Measurements from ENCODE around the gene IRF2BPL.
A peak's percentile ranks its signal among the peaks of the same experiment; 100 is the strongest.
"Not testable (repeated sequence)": the region's sequence is repeated elsewhere in the genome, so short reads cannot be mapped to it uniquely, and the experiment has no call there.

The IRF2BPL gene

DNA sequence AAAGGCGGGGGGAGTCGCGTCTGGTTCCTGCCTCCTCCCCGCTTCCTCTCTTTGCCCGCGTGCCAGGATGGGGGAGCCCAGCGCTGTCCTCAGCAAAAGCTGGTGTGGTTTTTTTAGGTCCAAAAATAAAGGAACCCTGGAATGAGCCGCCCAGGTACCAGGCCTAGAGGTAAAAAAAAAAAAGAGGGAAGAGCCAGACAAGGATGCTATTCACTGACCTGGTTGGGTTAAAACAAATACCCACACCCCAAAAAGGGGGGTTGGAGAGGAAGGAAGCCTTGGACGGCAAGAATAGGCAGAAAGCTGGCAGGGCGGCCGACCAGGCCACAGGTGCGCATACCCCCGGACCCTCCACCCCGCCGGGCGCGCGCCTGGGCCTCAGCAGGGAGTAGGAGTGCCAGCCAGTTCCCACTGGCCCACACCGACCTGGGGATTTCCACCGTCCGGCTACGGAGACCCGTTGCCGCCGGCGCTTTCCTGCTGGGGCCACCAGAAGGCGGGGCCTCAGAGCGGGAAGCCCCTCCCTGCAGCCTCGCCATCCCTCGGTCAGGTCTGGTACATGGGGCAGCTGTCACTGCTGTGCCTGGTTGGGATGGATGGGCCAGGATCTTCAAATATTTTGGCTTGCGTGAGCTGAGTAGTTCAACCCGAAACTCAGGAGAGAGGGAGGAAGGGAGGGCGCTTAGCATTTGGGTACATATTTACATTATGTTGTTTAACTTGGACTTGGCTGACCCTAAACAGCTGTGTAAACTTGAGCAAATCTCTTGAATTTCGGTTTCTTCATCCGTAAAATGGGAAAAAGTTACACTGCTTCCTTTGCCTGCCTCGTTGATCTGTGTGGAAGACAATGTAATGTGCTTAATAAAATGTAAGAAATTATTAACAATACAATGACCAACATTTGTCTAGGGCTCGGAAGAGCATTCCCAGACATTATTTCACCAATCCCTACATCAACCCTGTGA, 5.4 kb upstream of the IRF2BPL start:
- DNase-seq = peak; percentile 47

DNA sequence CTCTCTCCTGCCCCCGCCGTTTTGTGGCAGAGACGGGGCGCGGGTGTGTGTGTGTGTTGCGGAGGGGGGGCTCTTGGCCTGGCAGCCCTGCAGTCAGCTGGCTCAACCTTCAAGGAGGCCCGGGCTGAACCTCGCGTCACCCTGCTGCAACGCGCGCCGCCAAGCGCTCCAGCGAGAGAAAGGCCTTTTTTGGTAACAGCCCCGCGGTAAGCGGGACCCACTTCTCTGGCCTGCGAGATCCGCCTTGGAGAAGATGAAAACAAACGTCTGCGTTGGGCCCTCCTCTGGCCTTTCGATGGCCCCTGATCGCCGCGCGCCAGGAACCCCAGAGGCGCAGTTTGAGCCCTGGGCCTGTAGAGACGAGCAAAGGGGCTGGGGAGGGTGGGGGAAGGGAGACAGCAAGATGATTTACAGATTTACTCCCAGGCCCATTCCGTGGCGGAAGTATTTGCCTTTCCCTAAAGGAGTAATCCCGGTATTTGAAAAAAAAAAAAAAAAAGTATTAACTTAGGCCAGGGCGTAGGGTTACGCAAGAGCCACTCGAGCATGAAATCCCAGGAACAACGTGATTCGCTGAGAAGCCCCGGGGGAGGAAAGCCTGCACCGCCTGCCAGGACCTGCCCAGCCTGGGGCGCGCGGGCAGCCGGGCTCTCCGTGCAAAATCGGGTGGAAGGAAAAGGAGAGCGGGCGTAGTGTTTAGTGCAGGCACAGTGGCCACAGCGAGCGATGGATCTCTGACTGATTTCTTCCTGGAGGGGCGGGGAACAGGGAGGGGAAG, 4.5 kb upstream of the IRF2BPL start:
- DNase-seq = peak; percentile 97

DNA sequence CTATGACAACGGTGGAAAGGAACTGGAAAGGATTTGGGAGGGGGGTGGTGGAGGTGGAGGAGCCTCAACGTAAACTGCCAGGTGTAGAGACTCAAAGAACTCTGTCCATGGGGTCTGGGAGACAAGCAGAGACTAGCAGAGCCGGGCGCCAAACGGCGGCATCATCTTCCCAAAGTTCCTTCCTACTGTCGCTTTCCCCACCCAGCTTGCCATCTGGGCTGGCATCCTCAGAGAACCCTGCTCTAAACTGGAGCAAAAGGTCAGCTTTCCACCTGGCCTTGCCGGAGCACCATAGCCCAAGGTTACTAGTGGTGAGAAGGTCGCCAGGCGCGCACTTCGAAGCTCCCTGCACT, 4.0 kb upstream of the IRF2BPL start:
- no peak for DNase-seq

DNA sequence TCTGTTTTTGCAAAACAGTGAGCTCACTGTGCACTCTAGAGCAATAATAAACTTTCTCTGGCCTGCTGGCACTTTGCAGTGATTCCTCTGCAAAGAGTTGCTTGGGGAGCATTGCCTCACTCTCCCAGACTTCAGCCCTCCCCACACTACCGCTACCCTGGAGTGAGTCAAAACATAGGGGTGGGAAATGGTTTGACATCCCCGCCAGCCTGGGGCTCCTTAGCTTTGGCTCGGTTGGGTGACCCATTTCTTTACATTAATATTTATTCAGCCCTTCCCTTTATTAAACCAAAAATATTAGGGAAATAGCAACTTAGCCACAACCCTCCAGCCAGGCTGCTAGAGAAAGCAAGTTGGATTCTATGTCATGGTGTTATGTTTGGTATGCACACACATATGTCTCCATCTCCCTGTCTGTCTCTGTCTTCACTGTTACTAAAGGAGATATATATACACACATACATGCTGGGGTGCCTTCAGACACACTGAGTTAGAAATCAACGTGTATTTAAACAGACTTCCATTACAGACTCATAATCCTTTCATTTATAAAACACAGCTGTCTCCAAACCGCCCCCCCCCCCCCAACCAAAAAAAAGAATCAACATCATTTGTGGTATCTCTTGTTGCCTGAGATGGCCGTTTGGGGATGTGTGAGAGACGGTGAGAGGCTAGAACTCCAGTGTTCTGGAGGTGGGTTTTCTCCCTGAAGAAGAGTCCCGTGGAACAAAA, 3.4 kb upstream of the IRF2BPL start:
- DNase-seq = peak; percentile 35

DNA sequence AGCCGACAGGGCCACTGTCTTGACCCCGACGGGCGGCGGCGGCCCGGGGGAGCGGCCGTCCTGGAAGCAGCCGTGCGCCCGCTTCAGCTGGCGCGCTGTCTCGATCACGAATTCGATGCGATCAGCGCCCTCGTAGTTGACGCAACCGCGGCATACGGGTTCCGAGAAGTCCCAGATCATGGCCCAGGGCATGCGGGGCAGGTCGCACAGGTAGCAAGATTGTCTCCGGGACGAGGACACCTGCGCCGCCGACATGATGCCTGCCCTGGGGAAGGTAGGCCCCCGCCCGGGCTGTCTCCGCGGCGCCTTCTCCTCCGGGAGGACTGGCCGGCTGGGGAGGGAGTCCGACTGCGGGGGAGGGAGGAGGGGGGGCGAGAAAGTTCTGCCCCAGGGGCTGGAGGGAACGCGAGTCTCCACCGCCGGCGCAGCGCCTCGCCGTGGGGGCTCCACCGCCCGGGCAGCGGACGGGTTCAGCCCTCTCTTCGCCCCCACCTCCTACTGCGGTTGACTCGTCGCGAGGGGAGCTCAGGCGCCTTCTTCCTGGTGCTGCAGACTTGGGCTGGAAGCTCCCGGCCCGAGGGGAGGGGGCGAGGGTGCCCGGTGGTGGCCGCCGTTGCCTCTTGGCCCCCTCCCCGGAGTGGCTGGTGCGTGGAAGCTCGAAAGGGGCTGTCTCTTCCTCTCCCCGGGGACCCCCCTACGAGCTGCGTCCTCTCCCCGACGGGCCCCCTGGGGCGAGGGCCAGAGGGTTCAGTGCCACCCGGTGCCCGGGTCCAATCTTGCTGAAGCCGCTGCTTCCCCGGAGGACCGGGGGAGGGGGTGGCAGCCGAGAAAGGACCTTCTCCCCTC, 747 bp downstream of the IRF2BPL start:
- peak; percentile 37 for DNase-seq

DNA sequence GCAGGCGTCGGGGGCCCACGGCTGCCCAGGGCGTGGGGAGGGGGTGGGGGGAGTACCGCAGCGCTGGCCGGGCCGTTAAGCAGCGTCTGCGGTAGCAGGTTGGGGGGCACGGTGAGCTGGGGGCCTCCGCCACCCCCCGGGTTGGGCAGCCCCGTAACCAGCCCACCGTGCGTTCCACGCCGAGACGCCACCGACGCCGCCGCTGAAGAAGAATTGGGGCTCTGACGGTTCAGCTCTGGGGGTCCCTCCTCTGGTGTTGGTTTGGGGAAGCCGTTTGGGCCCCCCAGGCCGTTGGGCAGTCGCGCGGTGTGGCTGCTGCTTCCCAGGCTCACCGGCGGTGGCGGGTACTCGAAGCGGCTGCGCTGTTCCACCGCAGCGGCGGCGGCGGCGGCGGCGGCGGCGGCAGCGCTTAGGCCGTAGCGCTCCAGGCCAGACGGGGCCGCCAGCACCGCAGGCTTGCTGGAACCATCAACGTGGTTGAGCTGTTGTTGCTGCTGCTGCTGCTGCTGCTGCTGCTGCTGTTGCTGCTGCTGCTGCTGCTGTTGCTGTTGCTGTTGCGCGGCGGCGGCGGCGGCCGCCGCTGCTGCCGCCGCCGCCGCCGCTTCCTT, 1.5 kb downstream of the IRF2BPL start:
- peak; percentile 61 for DNase-seq

DNA sequence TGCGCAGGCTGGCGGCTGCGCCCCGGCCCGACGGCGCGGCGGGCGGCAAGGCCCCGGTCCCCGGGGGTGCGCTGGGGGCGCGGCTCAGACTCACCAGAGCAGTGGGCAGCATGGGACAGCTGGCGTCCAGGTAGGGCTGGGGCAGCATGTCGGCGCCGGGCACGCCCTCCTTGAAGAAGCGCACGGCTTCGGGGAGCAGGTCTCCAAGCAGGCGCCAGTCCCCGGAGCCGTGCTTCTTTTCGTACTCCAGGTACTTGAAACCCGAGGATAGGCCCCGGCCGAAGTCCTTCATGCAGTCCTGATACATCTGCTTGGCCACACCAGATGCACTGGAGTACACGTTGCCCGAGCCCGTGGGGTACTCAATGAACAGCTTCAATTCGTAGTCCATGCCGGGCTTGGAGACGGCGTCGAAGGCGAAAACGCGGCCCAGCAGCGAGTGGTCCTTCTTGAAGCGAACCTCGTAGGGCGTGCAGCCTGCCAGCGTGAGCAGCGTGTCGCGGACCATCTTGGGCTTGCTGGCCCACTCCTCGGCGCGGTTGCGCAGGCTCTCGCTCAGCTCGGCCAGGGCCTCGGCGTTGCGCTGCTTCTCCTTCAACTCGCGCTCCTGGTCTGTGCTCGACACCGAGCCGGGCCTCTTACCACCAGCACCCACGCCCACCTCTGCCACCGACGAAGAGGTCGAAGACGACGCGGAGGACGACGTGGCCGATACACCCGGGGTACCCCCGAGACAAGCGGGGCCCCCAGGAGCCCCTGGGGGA, 2.2 kb downstream of the IRF2BPL start:
- DNase-seq = no peak

DNA sequence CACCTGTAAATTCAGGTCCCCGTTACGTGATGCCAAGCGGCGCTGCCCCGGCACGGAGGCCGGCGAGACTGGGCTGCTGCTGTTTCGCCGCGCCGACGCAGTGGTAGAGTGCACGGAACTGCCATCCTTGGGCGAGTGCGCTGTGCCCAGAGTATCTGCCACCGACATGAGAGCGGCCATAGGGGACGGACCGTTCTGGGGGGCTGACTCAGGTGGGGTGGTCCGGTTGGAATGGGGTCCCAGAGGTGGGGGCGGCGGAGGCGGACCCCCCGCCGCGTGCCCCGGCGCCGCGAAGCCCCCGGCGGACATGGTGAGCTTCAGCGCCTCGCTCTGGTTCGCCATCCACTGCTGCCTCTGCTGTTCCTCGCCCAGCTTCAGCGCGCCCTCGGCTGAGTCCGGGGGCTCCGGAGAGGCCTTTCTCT, 2.8 kb downstream of the IRF2BPL start:
- DNase-seq = no peak

DNA sequence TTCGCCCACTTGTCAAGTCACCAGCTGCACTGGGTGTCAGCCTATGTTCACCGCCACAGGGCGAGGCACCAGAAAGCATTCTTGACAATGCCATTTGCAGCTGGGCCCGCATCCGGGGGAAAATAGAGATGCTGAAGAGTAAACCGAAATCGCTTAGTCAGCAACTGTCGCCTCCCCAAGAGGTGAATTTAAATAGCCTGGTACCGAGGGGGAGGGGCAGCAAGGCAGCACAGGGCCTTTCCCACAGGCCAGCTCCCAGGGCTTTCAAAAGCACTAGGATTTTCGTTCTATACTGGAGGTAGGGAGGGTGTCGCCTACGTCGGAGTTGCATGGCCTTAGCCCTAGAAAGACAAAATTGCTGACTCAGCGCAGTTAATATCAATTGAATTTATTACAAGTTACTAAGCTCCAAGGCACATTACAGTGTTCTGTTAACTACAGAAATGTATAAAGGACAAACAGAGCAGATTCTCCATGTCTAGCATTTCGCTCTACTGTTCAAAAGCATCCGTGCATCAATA, 4.3 kb downstream of the IRF2BPL start:
- no peak for DNase-seq

DNA sequence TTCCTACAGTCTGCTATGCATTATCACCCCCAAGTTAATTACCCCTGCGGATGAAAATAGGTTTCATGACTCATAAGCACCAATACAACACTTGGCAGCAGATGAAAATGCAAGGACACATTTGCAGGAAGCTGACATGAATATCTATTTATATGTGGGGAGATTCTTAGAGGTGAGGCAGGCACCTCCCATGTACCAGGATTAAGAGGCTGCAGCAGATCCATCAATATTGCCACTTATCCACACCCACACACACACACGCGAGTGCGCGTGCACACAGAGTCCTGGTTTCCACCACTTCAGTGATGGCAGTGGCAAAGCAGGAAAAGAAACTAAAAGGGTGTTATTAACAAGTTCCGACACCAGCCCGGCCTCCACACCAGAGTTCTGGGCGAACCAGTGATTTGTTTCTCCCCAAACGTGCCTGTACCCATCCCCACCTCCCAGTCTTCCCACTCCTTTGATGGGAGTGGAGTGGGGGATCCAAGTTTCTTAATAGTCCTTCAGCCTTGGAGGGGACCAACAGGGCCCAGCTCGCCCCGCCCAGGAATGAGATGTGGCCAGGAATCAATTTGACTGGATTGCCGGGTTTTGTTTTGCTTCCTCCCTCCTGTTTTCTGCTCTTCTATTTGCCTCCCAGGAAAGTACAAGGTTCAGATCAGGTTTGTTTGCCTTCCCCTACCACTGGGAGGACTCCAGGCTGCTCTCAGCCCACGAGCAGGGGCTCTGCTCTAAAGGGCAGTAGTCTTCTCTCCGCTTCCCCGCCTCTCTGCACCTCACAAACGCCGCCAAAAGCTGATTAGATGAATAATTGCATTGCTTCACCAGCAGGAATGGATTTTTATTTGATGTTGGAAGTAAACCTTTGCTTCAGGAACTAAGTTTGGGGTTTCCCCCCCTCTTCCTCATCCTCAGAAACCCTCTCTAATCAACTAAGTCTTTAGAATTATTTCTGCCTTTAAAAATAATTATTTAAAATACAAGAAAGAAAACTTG, 5.2 kb downstream of the IRF2BPL start:
- DNase-seq = peak; percentile 77

DNA sequence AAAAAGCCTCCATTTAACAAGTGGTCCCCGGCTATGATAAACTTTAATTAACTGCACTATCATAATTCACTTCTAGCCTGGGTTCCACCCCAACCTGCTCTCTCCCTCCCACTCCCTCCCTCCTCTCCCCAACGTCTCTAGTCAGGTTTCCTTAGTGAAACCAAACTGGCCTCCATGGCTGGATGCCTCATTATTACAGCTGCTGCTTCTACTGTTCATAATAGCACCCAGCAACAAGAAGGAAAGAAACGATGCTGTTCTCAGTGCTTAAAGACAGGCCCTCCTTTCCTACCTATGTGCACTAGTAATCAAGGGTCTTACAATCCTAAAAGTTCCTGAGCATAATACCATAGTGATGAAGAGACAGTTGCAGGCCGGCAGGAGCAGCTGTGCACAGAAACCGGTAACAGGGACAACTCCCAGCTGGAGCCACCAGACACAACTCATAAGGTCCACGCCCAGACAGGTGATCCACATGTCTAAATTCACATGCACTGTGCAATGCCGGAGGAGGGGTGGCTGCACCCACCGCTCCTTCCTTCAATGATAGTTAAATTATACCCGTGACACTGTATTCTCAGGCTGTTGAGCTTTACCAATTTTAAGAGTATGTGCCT, 6.2 kb downstream of the IRF2BPL start:
- DNase-seq = peak; percentile 61

DNA sequence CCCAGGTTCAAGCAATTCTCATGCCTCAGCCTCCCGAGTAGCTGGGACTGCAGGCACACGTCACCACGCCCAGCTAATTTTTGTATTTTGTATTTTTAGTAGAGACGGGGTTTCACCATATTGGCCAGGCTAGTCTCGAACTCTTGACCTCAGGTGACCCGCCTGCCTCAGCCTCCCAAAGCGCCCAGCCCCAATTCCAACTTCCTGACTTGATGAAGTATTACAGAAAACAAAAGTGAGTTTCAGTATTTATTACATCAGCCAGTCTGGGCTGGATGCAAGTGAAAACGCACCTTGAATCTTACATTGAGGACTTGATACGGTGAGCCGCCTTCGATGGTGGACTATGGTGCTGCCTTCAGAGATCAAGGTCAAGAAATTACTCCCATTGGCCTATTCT, 7.1 kb downstream of the IRF2BPL start:
- not testable (repeated sequence) for DNase-seq

DNA sequence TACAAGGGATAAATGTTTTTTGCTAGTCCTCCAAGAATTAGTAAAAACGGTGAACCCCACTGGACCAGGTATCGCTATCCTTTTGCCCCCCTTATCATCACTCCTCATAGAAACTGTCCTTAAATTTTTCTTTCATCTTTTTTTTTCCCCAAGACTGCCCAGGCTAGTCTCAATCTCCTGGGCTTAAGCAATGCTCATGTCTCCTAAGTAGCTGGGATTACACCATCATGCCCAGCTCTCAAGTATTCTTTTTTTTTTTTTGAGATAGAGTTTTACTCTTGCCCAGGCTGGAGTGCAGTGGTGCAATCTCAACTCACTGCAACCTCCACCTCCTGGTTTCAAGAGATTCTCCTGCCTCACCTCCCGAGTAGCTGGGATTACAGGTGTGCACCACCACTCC, 9.7 kb downstream of the IRF2BPL start:
- no peak for DNase-seq

DNA sequence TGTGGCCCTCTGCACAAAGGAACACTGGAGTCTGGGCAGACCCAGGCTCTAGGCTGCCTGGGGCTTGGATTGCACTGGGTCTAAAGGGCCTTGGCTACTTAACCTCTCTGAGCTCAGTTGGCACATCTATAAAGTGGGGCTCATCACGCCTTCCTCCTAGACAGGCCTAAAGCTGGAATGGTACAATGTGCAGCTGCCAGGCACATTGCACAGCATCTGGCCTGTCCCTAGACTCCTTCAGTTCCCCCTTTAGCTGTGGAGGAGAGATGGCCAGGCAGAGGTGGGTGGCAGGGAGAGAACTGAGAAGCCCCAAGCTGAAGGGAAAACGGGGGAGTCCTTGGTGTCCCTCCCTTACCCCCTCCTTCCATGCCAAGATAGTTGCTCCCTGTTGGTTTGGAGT, 10.8 kb downstream of the IRF2BPL start:
- DNase-seq = no peak

DNA sequence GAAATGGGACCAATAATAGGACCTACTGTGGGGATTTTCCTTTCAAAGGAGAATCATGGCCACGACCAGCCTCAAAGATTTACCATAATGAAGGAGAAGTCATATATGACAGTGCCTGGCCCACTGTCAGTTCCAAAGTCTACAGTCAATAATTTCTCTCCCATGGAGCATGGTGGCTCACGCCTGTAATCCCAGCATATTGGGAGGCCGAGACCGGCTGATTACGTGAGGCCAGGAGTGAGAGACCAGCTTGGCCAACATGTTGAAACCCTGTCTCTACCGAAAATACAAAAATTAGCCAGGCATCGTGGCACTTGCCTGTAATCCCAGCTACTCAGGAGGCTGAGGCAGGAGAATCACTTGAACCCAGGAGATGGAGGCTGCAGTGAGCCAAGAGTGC, 13.8 kb downstream of the IRF2BPL start:
- no peak for DNase-seq

DNA sequence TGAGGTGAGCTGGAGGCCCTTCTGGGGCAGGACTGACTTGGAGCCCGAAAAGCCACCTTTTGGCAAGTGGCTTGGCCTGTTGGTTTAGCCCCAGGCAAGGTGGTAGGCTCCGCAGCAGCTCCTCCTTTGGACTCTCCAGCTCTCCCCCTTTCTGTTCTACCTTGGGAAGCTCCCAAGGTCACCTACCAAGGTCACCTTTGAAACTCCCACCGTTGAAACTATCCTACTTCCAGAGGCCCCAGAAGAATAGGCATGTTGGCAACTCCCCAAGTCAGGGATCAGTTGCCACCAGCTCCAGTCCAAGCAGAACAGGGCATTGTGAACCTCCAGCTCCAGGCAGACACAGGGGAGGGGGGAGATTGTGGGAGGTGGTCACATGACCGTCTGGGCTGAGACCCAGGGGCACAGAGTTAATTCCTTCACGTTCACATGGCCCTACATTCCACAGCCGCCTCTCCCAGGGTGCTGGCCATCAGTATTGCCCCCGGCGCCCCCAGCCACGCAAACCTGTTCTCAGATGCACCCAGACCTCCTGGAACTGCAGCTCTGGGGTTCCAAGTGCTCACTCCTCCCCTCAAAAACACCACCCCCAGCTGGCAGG, 14.4 kb downstream of the IRF2BPL start:
- DNase-seq = no peak

DNA sequence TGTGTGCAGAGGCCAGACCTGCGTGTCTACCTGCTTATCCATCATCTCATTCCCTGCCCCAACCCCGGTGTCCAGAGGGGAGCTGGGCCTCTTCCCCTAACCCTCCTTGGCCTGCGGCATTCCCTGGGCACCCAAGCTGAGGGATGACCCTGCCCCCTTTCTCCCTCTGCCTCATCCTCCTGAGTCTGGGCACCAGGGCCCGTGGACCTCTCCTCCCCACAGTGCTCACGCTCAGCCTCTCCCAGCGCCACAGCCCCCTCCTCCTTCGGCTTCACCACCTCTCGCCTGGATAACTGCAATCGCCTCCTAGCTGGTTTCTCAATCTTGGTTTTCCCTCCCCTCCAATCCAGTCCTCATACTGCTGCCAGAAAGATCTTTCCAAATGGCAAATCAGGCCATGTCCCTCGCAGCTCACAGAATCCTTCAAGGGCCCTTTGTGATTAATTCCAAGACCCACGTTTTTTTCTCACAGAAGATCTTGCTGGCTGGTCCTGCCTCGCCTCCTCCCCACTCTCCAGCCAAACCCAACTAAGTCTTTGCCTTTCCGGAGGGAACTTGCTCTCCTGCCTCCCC, 16.2 kb downstream of the IRF2BPL start:
- DNase-seq = no peak

DNA sequence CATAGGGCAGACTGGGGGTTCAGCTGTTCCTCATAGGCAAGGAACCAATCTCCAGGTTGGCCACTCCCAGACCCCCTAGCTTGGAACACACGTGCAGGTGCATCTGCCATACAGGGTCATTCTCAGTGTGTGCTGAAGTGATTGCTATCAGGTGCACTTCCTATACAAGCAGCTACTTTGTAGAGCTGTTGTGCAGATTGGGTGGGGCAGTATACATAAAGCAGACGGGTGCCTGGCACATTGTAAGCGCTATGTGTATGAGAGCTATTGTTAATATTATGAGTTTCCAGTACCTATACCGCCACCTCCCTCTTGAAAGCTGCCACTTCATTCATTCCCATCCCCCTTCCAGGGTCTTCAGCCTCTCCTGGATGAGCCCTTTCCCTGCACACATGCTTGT, 17.3 kb downstream of the IRF2BPL start:
- no peak for DNase-seq

All from NCI-H1694 (cell line).